Kidney (tissue), 14 donors: ENCODE measurements around the gene TREM1. TPM values are rescaled to one million over a fixed set of nuclear protein-coding genes. Genes with fewer than 3 reads are reported as not detected.

Experiments
- DNase-seq, 5 donors: peaks; one replicate each; pipeline ENCODE4 v3.0.0-alpha.2; 2013 to 2020
- FAIRE-seq: peaks from 2 replicates; lab custom pipeline; 2012; peaks lifted over from hg19 to GRCh38; lab: Jason Lieb, UNC
- H3K27ac ChIP-seq, 2 donors: one replicate each; pipeline ENCODE4 v1.7.0; 2013; ENCODE audit warnings: low read depth in 2 of 2, low read length in 2 of 2, inconsistent platforms in 1 of 2
- H3K27me3 ChIP-seq: one replicate; pipeline ENCODE4 v1.7.1; 2013; ENCODE audit warnings: low read length, inconsistent platforms; ENCODE audit not compliant: control insufficient read depth, insufficient read depth
- H3K36me3 ChIP-seq, 3 donors: one replicate each; pipeline versions ENCODE4 v1.7.0 to v1.7.1; 2013; ENCODE audit warnings: low read length in 3 of 3, control low read depth in 1 of 3, inconsistent platforms in 1 of 3; ENCODE audit not compliant: insufficient read depth in 3 of 3, control insufficient read depth in 2 of 3
- H3K4me1 ChIP-seq, 3 donors: one replicate each; pipeline versions ENCODE4 v1.7.0 to v1.7.1; 2013; ENCODE audit warnings: low read length in 3 of 3, inconsistent platforms in 1 of 3, low read depth in 1 of 3; ENCODE audit not compliant: control insufficient read depth in 2 of 3, insufficient read depth in 2 of 3
- H3K4me3 ChIP-seq, 3 donors: one replicate each; pipeline versions ENCODE4 v1.7.0 to v1.8.1; 2013; ENCODE audit warnings: low read length in 3 of 3, control low read depth in 1 of 3, inconsistent platforms in 1 of 3
- H3K9ac ChIP-seq, 3 donors: one replicate each; pipeline versions ENCODE4 v1.7.0 to v1.7.1; 2013; ENCODE audit warnings: low read length in 3 of 3, control low read depth in 1 of 3, inconsistent platforms in 1 of 3
- H3K9me3 ChIP-seq, 3 donors: one replicate each; pipeline versions ENCODE4 v1.7.0 to v1.7.1; 2013; ENCODE audit warnings: low read length in 3 of 3, control low read depth in 1 of 3, inconsistent platforms in 1 of 3; ENCODE audit not compliant: control insufficient read depth in 2 of 3, insufficient read depth in 1 of 3
- intact Hi-C: fragments of 100-400 bp; cut with DNase I; formaldehyde crosslinking; loops from one replicate; pipeline ENCODE4 v1.11.1; 2022
- polyA plus RNA-seq: library from polyadenylated mRNA; stranded (reverse); fragments of 350-450 nt; fragmentation: Illumina TruSeq; extraction: RNeasy Lipid Tissue Mini Kit (QIAGEN cat#74804); gene quantifications from one replicate; pipeline ENCODE4 v1.2.3, GENCODE V29; 2014; ENCODE audit warnings: low read depth, low replicate concordance; ENCODE audit not compliant: insufficient read depth
- total RNA-seq: library from RNA; stranded (reverse); fragmentation: NEBNext Ultra II Directional; extraction: Animal tissue kit (Norgen Biotek cat#: 25700); gene quantifications from one replicate; pipeline ENCODE4 v1.2.1, GENCODE V29; 2021
- TF ChIP-seq, protein P1 (sequence below): IDR thresholded peaks from 3 replicates; pipeline ENCODE4 v1.5.1; 2012; ENCODE audit warnings: mild to moderate bottlenecking, moderate library complexity, borderline replicate concordance; ENCODE audit not compliant: insufficient read depth; ENCODE audit errors: extremely low read depth
- donor health status: control.
- donor health status: control.
- donor health status: control.
- donor health status: control.
- donor health status: control.
- donor health status: DM: yes; HTN: yes; CAD: no.
- donor health status: Normal renal cell carcinoma (clear cell type).

Gene TREM1
- total and polyA plus RNA-seq, 2 donors from 2014 or later, result 1.4 TPM; not detected in 1

DNA sequence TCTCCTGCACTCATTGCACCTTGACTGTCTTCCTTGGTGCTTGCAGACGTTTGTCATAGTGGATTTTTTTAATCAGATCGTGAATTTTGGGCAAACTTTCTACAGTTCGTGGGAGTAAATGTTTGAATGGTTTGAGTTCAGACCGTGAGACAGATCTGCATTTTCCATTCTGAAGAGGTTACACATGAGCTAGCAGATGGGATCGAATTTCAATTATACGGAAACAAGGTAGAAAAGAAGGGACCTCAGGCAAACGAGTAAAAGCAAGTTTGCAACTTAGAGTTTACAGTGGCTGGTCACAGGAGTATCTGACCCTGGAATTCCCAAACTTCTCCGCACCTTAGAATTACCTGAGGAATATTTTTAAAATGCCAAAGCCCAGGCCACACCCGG is 31.8 kb upstream of the TREM1 start:
- Histone ChIP-seq H3K4me3 (peak overlapping the region in 1 of 3 donors; percentile 36), H3K4me1 (peaks cover 0 to 6% (median 5%) of the 10 kb centered on the region in 3 donors), H3K27ac (no peak overlapping the region), H3K9me3 (no peaks in the 10 kb centered on the region), H3K36me3 (no peaks in the 10 kb centered on the region), H3K27me3 (peaks cover 2% of the 10 kb centered on the region), H3K9ac (no peak overlapping the region)
- no peak for FAIRE-seq
- intact Hi-C loops, result no loop called here
- peak in 2 of 5 donors; percentile 71 to 79 for DNase-seq
- TF ChIP-seq, protein P1, sequence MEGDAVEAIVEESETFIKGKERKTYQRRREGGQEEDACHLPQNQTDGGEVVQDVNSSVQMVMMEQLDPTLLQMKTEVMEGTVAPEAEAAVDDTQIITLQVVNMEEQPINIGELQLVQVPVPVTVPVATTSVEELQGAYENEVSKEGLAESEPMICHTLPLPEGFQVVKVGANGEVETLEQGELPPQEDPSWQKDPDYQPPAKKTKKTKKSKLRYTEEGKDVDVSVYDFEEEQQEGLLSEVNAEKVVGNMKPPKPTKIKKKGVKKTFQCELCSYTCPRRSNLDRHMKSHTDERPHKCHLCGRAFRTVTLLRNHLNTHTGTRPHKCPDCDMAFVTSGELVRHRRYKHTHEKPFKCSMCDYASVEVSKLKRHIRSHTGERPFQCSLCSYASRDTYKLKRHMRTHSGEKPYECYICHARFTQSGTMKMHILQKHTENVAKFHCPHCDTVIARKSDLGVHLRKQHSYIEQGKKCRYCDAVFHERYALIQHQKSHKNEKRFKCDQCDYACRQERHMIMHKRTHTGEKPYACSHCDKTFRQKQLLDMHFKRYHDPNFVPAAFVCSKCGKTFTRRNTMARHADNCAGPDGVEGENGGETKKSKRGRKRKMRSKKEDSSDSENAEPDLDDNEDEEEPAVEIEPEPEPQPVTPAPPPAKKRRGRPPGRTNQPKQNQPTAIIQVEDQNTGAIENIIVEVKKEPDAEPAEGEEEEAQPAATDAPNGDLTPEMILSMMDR, result no peak

DNA sequence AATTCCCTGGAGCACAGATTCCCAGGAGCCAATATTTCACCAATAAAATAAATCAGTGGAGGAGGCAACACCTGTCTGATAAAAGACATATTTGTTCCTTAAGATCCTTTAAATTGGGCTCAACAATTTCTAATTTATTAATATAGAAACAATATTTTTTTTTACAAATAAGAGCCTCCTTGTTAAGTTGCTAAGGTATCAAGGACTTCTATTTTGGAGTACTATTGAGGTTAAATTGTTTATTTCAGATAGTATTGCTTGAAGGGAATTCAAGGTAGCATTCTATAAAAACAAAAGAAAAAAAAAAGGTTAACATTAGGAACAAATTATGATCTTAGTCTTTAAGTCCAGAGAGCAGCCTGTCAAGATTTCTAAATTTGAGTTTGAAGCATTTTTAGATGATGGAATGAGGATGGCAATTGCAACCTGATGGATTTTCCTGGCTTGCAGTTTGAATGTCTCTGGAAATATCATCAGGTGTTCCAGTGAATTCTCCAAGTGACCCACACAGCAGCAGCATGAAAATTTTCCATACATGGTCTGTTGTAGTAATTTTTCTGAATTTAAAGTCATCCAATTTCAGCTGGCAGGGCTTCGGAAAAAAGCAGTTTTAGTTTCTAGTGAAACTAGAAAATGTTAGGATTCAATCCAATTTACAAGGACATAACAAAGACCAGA is 29.6 kb upstream of the TREM1 start:
- Histone ChIP-seq H3K9ac (no peak overlapping the region), H3K27me3 (peaks cover 2% of the 10 kb centered on the region), H3K4me1 (peaks cover 0 to 6% (median 5%) of the 10 kb centered on the region in 3 donors), H3K36me3 (no peaks in the 10 kb centered on the region), H3K4me3 (no peak overlapping the region), H3K9me3 (no peaks in the 10 kb centered on the region), H3K27ac (no peak overlapping the region)
- intact Hi-C loops, result no loop called here
- no peak for DNase-seq
- no peak for FAIRE-seq
- TF ChIP-seq, protein P1, result no peak

DNA sequence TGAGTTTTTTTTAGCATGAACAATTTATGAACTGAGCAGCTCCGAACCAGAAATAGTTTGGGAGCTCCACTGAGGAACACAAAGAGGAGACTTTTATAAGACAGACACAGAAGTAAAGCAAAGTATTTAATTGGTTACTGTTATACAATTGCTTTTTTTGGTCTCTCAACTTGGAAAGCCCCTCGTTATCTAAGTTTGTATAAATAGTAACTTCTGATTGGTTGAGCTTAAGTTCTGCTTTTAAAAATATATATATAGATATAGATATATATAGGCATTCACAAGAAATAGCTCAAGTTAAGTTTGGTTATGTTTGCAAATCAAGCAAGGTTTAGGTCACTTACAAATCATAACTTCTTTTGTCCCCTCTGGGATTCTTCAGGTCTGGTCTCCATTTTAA is 28.7 kb upstream of the TREM1 start:
- TF ChIP-seq, protein P1, result no peak
- H3K4me1 ChIP-seq, result peaks cover 0 to 6% (median 5%) of the 10 kb centered on the region in 3 donors
- H3K9ac ChIP-seq, result no peak overlapping the region
- peaks cover 2% of the 10 kb centered on the region for H3K27me3 ChIP-seq
- no peak overlapping the region for H3K27ac ChIP-seq
- intact Hi-C loops, result no loop called here
- H3K4me3 ChIP-seq, result no peak overlapping the region
- no peaks in the 10 kb centered on the region for H3K9me3 ChIP-seq
- FAIRE-seq (no peak), DNase-seq (no peak)
- H3K36me3 ChIP-seq, result no peaks in the 10 kb centered on the region
